Neural cell (in vitro differentiated cells): ENCODE results near the gene ANKRD2. TPM values are rescaled to one million over a fixed set of nuclear protein-coding genes. Genes with fewer than 3 reads are reported as not detected.

Source experiments
- H2AFZ ChIP-seq: fragments of 200-600, 300-800 bp; sonication (generic), shearing (Covaris generic); 2 replicates; pipeline ENCODE4 v1.6.0; 2014; ENCODE audit warnings: low read depth, mild to moderate bottlenecking, antibody characterized with exemption, low read length, moderate library complexity
- H3F3A ChIP-seq: fragments of 200-600 bp; shearing (Covaris generic); 2 replicates; pipeline ENCODE4 v1.6.1; 2016; ENCODE audit warnings: mild to moderate bottlenecking, moderate library complexity, mixed read lengths, antibody characterized with exemption, low read length; ENCODE audit not compliant: insufficient read depth, poor library complexity, severe bottlenecking
- H3K27ac ChIP-seq: fragments of 200-600, 300-800 bp; sonication (generic), shearing (Covaris generic); 2 replicates; pipeline ENCODE4 v1.5.1; 2014; ENCODE audit warnings: mild to moderate bottlenecking, low read length, moderate library complexity
- H3K27me3 ChIP-seq: fragments of 300-800, 200-600 bp; sonication (generic), shearing (Covaris generic); 2 replicates; pipeline ENCODE4 v1.6.0; 2014; ENCODE audit warnings: mild to moderate bottlenecking, low read depth, low read length, moderate library complexity; ENCODE audit not compliant: insufficient read depth
- H3K36me3 ChIP-seq: fragments of 300-800, 200-600 bp; sonication (generic), shearing (Covaris generic); 2 replicates; pipeline ENCODE4 v1.5.1; 2014; ENCODE audit warnings: mild to moderate bottlenecking, antibody characterized with exemption, low read length, moderate library complexity; ENCODE audit not compliant: insufficient read depth
- H3K4me2 ChIP-seq: fragments of 300-800, 200-600 bp; sonication (generic), shearing (Covaris generic); 2 replicates; pipeline ENCODE4 v1.6.0; 2014; ENCODE audit warnings: mild to moderate bottlenecking, low read length
- H3K4me3 ChIP-seq: fragments of 300-800, 200-600 bp; sonication (generic), shearing (Covaris generic); 2 replicates; pipeline ENCODE4 v1.5.1; 2014; ENCODE audit warnings: mild to moderate bottlenecking, low read length, moderate library complexity
- H3K79me2 ChIP-seq: fragments of 200-600 bp; shearing (Covaris generic); replicated peaks from 2 replicates; pipeline ENCODE4 v1.6.0; 2014; ENCODE audit warnings: mild to moderate bottlenecking, low read length, moderate library complexity; ENCODE audit not compliant: insufficient read depth
- H3K9ac ChIP-seq: fragments of 300-800, 200-600 bp; sonication (generic), shearing (Covaris generic); 2 replicates; pipeline ENCODE4 v1.6.1; 2016; ENCODE audit warnings: mild to moderate bottlenecking, low read length, mixed read lengths
- H3K9me2 ChIP-seq: fragments of 200-600 bp; shearing (Covaris generic); 2 replicates; pipeline ENCODE4 v1.6.1; 2016; ENCODE audit warnings: mild to moderate bottlenecking, low read length, mixed read lengths; ENCODE audit not compliant: insufficient read depth
- H3K9me3 ChIP-seq: fragments of 200-600, 300-800 bp; sonication (generic), shearing (Covaris generic); 2 replicates; pipeline ENCODE4 v1.6.1; 2016; ENCODE audit warnings: mild to moderate bottlenecking, mixed run types, low read length, moderate library complexity, mixed read lengths
- H4K20me1 ChIP-seq: fragments of 200-600 bp; shearing (Covaris generic); 2 replicates; pipeline ENCODE4 v1.6.1; 2016; ENCODE audit warnings: mild to moderate bottlenecking, mixed run types; ENCODE audit not compliant: insufficient read depth
- EP300 ChIP-seq: fragments of 450-650 bp; conservative IDR thresholded peaks from 2 replicates; pipeline ENCODE4 v1.6.1; 2014; ENCODE audit warnings: antibody characterized with exemption, mild to moderate bottlenecking, moderate library complexity; ENCODE audit not compliant: poor library complexity, severe bottlenecking
- EZH2 ChIP-seq: fragments of 200-600, 300-800 bp; shearing (Covaris generic), sonication (generic); IDR thresholded peaks from 2 replicates; pipeline ENCODE4 v1.6.1; 2014; ENCODE audit warnings: antibody characterized with exemption, low read length, borderline replicate concordance, mild to moderate bottlenecking; ENCODE audit not compliant: insufficient read depth, poor library complexity, severe bottlenecking
- MXI1 ChIP-seq: fragments of 450-650 bp; conservative IDR thresholded peaks from 2 replicates; pipeline ENCODE4 v1.6.1; 2014; ENCODE audit warnings: antibody characterized with exemption, mild to moderate bottlenecking; ENCODE audit not compliant: poor library complexity, severe bottlenecking
- POLR2AphosphoS5 ChIP-seq: IDR thresholded peaks from 2 replicates; pipeline ENCODE4 v1.6.1; 2012
- RAD21 ChIP-seq: fragments of 450-650 bp; conservative IDR thresholded peaks from 2 replicates; pipeline ENCODE4 v1.6.1; 2014; ENCODE audit warnings: antibody characterized with exemption, mild to moderate bottlenecking, moderate library complexity
- SMC3 ChIP-seq: fragments of 450-650 bp; conservative IDR thresholded peaks from 2 replicates; pipeline ENCODE4 v1.6.1; 2014; ENCODE audit warnings: antibody characterized with exemption, mild to moderate bottlenecking, moderate library complexity; ENCODE audit not compliant: poor library complexity
- TAF1 ChIP-seq: IDR thresholded peaks from 2 replicates; pipeline ENCODE4 v1.6.1; 2012; ENCODE audit warnings: low read depth
- polyA plus RNA-seq: library from polyadenylated mRNA; depleted of rRNA; stranded (reverse); fragments of >200 nt; gene quantifications from 2 replicates; pipeline ENCODE4 v1.2.3, GENCODE V29; 2014
- TF ChIP-seq, protein P1 (sequence below): fragments of 450-650 bp; IDR thresholded peaks from 2 replicates; pipeline ENCODE4 v1.5.1; 2014; ENCODE audit warnings: antibody characterized with exemption, mild to moderate bottlenecking, moderate library complexity; ENCODE audit not compliant: poor library complexity, severe bottlenecking
- TF ChIP-seq, protein P2 (sequence below): IDR thresholded peaks from 2 replicates; pipeline ENCODE4 v1.6.1; 2012; ENCODE audit warnings: borderline replicate concordance

The ANKRD2 gene
- polyA plus RNA-seq, 1 donor from 2014 or later, result not detected

DNA sequence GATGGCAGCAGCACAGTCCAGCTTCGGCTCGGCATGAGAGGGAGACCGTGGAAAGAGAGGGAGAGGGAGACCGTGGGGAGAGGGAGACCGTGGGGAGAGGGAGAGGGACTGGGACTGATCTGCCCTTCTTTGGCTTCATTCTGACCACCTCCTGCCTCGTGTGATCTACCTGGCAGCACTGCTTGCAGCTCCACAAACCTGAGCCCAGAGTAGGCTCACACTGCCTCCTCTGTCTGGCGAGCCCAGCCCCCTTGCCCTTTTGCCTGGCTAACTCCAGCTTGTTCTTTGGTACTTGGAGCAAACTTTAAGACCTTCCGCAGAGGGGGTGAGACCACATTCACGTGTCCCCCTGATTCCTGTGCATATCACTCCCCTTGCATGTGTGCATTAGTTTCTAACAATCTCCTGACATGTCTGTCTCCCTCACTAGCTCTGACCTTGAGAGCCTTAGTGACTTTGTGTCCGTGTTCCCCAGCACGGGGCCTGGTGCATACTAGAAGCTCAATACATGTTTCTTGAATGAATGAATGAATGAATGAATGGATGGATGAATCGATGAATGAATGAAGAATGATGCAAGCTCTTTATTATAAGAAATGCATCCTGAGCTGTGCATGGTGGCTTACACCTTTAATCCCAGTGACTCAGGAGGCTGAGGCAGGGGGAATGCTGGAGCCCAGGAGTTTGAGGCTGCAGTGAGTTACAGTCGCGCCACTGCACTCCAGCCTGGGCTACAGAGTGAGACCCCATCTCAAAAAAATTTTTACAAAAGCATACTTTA, 42.7 kb upstream of the ANKRD2 start:
- H3K4me3 ChIP-seq, result no peak overlapping the region
- no peaks in the 10 kb centered on the region for H3K9me3 ChIP-seq
- H3K4me2 ChIP-seq, result no peak overlapping the region
- H3K27ac ChIP-seq, result no peak overlapping the region
- H3K9ac ChIP-seq, result no peak overlapping the region
- no peaks in the 10 kb centered on the region for H4K20me1 ChIP-seq
- no peaks in the 10 kb centered on the region for H3K36me3 ChIP-seq
- H3K27me3 ChIP-seq, result no peaks in the 10 kb centered on the region
- TF ChIP-seq EP300, result no peak
- no peak for TF ChIP-seq EZH2
- TF ChIP-seq MXI1, result no peak
- no peak for TF ChIP-seq TAF1
- TF ChIP-seq RAD21, result no peak
- TF ChIP-seq SMC3, result no peak
- TF ChIP-seq, protein P1, sequence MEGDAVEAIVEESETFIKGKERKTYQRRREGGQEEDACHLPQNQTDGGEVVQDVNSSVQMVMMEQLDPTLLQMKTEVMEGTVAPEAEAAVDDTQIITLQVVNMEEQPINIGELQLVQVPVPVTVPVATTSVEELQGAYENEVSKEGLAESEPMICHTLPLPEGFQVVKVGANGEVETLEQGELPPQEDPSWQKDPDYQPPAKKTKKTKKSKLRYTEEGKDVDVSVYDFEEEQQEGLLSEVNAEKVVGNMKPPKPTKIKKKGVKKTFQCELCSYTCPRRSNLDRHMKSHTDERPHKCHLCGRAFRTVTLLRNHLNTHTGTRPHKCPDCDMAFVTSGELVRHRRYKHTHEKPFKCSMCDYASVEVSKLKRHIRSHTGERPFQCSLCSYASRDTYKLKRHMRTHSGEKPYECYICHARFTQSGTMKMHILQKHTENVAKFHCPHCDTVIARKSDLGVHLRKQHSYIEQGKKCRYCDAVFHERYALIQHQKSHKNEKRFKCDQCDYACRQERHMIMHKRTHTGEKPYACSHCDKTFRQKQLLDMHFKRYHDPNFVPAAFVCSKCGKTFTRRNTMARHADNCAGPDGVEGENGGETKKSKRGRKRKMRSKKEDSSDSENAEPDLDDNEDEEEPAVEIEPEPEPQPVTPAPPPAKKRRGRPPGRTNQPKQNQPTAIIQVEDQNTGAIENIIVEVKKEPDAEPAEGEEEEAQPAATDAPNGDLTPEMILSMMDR, result no peak
- no peak for TF ChIP-seq POLR2AphosphoS5
- TF ChIP-seq, protein P2, sequence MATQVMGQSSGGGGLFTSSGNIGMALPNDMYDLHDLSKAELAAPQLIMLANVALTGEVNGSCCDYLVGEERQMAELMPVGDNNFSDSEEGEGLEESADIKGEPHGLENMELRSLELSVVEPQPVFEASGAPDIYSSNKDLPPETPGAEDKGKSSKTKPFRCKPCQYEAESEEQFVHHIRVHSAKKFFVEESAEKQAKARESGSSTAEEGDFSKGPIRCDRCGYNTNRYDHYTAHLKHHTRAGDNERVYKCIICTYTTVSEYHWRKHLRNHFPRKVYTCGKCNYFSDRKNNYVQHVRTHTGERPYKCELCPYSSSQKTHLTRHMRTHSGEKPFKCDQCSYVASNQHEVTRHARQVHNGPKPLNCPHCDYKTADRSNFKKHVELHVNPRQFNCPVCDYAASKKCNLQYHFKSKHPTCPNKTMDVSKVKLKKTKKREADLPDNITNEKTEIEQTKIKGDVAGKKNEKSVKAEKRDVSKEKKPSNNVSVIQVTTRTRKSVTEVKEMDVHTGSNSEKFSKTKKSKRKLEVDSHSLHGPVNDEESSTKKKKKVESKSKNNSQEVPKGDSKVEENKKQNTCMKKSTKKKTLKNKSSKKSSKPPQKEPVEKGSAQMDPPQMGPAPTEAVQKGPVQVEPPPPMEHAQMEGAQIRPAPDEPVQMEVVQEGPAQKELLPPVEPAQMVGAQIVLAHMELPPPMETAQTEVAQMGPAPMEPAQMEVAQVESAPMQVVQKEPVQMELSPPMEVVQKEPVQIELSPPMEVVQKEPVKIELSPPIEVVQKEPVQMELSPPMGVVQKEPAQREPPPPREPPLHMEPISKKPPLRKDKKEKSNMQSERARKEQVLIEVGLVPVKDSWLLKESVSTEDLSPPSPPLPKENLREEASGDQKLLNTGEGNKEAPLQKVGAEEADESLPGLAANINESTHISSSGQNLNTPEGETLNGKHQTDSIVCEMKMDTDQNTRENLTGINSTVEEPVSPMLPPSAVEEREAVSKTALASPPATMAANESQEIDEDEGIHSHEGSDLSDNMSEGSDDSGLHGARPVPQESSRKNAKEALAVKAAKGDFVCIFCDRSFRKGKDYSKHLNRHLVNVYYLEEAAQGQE, result no peak
- no peaks in the 10 kb centered on the region for H3K9me2 ChIP-seq
- no peaks in the 10 kb centered on the region for H3K79me2 ChIP-seq
- H3F3A ChIP-seq, result no peaks in the 10 kb centered on the region
- no peak overlapping the region for H2AFZ ChIP-seq

DNA sequence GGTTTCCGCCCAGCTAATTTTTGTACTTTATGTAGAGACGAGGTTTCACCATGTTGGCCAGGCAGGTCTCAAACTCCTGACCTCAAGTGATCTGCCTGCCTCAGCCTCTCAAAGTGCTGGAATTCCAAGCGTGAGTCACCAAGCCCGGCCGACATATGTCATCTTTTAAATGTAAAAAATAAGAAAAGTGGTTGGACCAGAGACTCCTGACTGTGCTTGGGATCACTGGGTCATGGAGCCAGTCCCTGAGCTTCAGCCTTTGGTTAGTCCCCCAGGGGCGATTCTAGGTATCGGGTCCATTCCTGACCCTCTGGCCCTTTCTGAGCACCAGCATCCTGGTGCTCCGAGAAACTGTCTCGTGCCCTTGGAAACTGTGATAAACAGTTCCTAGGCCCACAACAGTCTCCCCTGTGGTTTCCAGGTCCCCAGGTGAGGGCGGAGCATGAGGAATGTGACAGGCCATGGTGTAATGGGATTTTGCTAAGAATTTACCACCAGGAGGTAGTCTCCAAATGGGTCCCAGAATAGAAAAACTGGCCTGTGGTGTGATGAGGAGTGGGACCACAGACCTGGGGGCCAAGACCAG, 41.1 kb upstream of the ANKRD2 start:
- Histone ChIP-seq H3K9ac (no peak overlapping the region), H3K4me3 (no peak overlapping the region), H3K9me2 (no peaks in the 10 kb centered on the region), H3K9me3 (no peaks in the 10 kb centered on the region), H2AFZ (no peak overlapping the region), H3K27me3 (no peaks in the 10 kb centered on the region), H3F3A (no peaks in the 10 kb centered on the region), H3K4me2 (no peak overlapping the region), H3K36me3 (no peaks in the 10 kb centered on the region), H4K20me1 (no peaks in the 10 kb centered on the region), H3K27ac (no peak overlapping the region), H3K79me2 (no peaks in the 10 kb centered on the region)
- no peak for TF ChIP-seq SMC3
